ENCODE data around the gene EGF.

Gene EGF

DNA sequence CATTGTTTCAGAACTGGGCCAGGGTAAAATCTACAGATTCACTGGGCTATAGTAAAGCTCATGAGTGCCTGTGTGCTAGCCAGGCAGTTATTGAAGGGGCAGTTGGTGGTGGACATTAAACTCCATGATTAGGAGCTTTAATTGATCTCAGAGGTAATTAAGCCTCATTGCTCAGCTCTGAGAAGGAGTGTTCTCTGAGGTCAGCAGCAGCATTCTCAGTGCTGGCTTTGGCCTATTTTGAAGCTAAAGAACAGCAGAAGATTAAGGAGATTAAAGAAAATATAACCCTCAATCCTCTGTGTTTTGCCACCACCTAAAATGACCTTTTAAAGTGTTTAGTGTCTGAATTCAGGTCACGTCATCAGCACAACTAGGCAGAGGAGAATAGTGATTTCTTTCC, 42.5 kb downstream of the EGF start:
- TF ChIP-seq, protein P1, sequence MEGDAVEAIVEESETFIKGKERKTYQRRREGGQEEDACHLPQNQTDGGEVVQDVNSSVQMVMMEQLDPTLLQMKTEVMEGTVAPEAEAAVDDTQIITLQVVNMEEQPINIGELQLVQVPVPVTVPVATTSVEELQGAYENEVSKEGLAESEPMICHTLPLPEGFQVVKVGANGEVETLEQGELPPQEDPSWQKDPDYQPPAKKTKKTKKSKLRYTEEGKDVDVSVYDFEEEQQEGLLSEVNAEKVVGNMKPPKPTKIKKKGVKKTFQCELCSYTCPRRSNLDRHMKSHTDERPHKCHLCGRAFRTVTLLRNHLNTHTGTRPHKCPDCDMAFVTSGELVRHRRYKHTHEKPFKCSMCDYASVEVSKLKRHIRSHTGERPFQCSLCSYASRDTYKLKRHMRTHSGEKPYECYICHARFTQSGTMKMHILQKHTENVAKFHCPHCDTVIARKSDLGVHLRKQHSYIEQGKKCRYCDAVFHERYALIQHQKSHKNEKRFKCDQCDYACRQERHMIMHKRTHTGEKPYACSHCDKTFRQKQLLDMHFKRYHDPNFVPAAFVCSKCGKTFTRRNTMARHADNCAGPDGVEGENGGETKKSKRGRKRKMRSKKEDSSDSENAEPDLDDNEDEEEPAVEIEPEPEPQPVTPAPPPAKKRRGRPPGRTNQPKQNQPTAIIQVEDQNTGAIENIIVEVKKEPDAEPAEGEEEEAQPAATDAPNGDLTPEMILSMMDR (IDR thresholded peaks at IDR 0.05), result no peak

DNA sequence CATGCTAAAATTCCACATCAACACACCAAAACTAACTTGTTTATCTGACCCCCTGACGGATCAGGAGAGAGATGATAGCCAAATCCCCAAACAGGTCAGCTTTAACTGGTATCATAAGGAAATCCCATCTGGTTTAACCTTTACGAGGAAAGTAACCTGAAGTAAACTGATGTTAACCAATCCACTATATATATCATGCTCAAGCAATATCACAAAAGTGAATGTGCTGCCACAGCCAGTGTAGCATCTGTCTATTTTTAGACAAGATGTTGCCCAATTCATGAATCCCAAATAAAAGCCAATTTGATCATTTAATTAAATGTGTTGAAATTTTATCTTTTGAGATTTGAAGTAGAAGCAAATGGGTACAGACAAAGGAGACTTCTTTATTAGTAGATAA, 44.5 kb downstream of the EGF start:
- Histone ChIP-seq H3K4me3 (no peak overlapping the region), H3K27ac (no peak overlapping the region)
- TF ChIP-seq, protein P1 (IDR thresholded peaks at IDR 0.05), result no peak
- no peak for DNase-seq (ENCODE audit: low spot score)

More for the DNA sequence above, 42.5 kb downstream of the EGF start:
- no peak for DNase-seq (ENCODE audit: low spot score)
- no peak overlapping the region for H3K4me3 ChIP-seq
- H3K27ac ChIP-seq, result no peak overlapping the region

DNA sequence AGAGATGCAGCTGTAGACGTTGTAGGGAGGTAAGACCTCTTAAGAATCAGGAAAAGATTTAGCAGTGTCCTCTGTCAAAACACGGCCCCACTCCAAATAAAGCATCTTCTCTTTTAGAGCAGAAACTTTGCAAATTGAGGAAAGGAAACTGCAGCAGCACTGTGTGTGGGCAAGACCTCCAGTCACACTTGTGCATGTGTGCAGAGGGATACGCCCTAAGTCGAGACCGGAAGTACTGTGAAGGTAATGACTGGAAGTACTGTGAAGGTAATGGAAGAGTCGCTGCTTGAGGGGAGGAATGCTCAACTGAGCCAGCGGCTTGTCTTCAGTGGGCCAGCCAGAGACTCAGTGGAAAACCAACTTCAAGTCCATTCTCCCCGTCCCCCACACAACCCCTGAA, 46.5 kb downstream of the EGF start:
- TF ChIP-seq, protein P1 (IDR thresholded peaks at IDR 0.05), result no peak
- Histone ChIP-seq H3K4me3 (no peak overlapping the region), H3K27ac (no peak overlapping the region)
- DNase-seq (ENCODE audit: low spot score), result no peak

DNA sequence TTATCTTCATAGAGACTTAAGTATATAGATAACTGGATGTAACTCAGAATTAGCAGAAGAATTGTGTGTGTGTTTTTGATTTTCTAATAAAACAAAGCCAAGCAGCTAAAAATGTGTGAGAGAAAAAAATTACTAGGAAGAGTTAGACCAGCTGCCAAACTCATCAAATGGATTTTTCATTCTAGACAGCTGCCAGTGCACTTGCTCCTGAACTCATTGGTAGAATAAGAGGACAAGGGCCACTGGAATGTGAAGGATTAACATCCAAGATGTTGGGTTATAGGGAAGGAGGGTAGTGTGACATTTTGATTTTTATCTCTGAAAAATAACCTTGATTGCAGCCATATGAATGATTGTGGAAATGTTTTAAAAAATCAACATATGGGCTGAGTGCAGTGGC, 49.7 kb downstream of the EGF start:
- Histone ChIP-seq H3K4me3 (no peak overlapping the region), H3K27ac (no peak overlapping the region)
- no peak for DNase-seq (ENCODE audit: low spot score)
- TF ChIP-seq, protein P1 (IDR thresholded peaks at IDR 0.05), result no peak

DNA sequence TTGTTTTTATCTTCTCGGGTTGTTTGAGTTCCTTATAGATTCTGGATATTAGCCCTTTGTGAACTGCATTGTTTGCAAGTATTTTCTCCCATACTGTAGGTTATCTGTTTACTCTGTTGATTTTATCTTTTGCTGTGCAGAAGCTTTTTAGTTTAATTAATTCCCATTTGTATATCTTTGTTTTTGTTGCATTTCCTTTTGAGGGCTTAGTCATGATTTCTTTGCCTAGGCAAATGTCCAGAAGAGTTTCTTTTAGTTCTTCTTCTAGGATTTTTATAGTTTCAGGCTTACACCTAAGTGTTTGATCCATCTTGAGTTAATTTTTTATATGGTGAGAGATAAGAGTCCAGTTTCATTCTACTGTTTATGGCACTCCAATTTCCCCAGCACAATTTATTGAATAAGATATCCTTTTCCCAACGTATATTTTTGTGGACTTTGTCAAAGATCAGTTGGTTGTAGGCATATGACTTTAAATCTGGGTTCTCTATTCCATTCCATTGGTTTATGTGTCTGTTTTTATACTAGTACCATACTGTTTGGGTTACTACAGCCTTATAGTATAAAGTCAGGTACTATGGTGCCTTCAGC, 54.3 kb downstream of the EGF start:
- Histone ChIP-seq H3K4me3 (no peak overlapping the region), H3K27ac (no peak overlapping the region)
- TF ChIP-seq, protein P1 (IDR thresholded peaks at IDR 0.05), result no peak
- no peak for DNase-seq (ENCODE audit: low spot score)

DNA sequence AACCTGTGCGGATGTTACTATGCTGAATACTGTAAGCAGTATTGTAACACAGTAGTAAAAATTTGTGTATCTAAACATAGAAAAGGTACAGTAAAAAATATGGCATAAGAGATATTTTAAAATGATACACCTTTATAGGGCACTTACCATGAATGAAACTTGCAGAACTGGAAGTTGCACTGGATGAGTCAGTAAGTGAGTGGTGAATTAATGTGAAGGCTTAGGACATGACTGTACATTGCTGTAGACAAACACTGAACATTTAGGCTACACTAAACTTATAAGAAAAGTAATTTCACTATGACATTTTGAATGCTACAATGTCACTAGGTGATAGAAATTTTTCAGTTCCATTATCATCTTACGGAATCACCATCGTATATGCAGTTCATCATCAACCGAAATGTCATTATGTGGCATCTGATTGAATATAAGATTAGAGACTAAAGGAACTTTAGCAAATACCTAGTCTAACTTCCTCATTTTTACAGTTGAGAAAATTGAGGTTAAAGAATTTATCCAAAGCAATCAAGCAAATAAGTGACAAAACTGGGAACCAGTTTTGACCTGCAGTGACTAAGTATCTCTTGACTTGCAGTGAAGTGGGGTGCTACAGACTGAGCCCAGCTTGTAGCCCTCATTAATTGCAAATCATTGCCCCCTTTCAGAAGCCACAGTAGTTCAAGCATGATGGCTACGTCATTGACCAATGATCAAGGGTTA, 55.3 kb downstream of the EGF start:
- H3K4me3 ChIP-seq, result no peak overlapping the region
- no peak for DNase-seq (ENCODE audit: low spot score)
- H3K27ac ChIP-seq, result no peak overlapping the region
- TF ChIP-seq, protein P1 (IDR thresholded peaks at IDR 0.05), result no peak

DNA sequence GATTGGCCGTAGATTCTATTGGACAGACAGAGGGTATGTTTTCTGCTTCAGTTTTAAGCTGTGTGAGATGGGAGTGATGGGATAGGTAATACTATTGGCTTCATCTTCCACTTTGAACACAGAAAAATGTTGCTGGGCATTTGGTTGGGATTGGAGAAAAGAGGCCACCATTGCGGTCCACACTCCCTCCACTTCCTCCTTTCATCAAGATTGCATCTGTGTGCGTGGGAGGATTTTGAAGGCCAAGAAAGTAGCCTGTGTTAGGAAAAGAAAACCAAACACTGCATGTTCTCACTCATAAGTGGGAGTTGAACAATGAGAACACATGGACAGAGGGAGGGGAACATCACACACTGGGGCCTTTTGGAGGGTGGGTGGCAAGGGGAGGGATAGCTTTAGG, 56.4 kb downstream of the EGF start:
- TF ChIP-seq, protein P1 (IDR thresholded peaks at IDR 0.05), result no peak
- DNase-seq (ENCODE audit: low spot score), result no peak
- Histone ChIP-seq H3K4me3 (no peak overlapping the region), H3K27ac (no peak overlapping the region)
